Nephron progenitor cell (in vitro differentiated cells): Measurements from ENCODE around the gene PI3.
"Not testable (repeated sequence)": the region's sequence is repeated elsewhere in the genome, so short reads cannot be mapped to it uniquely, and the experiment has no call there.

Experiments used
- DNase-seq: peaks from one replicate; pipeline ENCODE4 v3.0.0; 2021
- H3K27ac Mint-ChIP-seq: 2 replicates; pipeline ENCODE4 v1.8.0; 2021; ENCODE audit warnings: mild to moderate bottlenecking, moderate library complexity, mixed read lengths
- H3K27me3 Mint-ChIP-seq: 2 replicates; pipeline ENCODE4 v1.8.0; 2021; ENCODE audit warnings: mild to moderate bottlenecking, low read depth, mixed read lengths; ENCODE audit not compliant: poor library complexity
- H3K36me3 Mint-ChIP-seq: 2 replicates; pipeline ENCODE4 v1.8.0; 2021; ENCODE audit warnings: low read depth, mixed read lengths
- H3K4me1 Mint-ChIP-seq: 2 replicates; pipeline ENCODE4 v1.8.0; 2021; ENCODE audit warnings: mixed read lengths
- H3K4me3 Mint-ChIP-seq: 2 replicates; pipeline ENCODE4 v1.8.0; 2021; ENCODE audit warnings: mild to moderate bottlenecking, moderate library complexity, mixed read lengths
- H3K9me3 Mint-ChIP-seq: 2 replicates; pipeline ENCODE4 v1.8.0; 2021; ENCODE audit warnings: mild to moderate bottlenecking, moderate library complexity, mixed read lengths
- CTCF ChIP-seq: fragments of 200-600 bp; sonication (generic); IDR thresholded peaks from 2 replicates; pipeline ENCODE4 v1.5.0; 2021; ENCODE audit warnings: antibody characterized with exemption

PI3 gene

GRCh38 chr20:45149062-45149461 lies 25.6 kb upstream of the PI3 start:
- H3K36me3 Mint-ChIP-seq = no peaks in the 10 kb centered on the region
- peaks cover 38% of the 10 kb centered on the region for H3K27me3 Mint-ChIP-seq

GRCh38 chr20:45152405-45152804 lies 22.3 kb upstream of the PI3 start:
- Mint-ChIP-seq H3K4me3 (no peak overlapping the region), H3K27me3 (peaks cover 28% of the 10 kb centered on the region), H3K4me1 (no peaks in the 10 kb centered on the region), H3K27ac (no peak overlapping the region), H3K36me3 (no peaks in the 10 kb centered on the region), H3K9me3 (peaks cover 22% of the 10 kb centered on the region)
- TF ChIP-seq CTCF = no peak
- no peak for DNase-seq

More at GRCh38 chr20:45149062-45149461, 25.6 kb upstream of the PI3 start:
- no peak for TF ChIP-seq CTCF
- H3K4me3 Mint-ChIP-seq = no peak overlapping the region
- no peak overlapping the region for H3K27ac Mint-ChIP-seq
- DNase-seq = no peak
- H3K4me1 Mint-ChIP-seq = no peaks in the 10 kb centered on the region
- H3K9me3 Mint-ChIP-seq = no peaks in the 10 kb centered on the region

GRCh38 chr20:45153147-45153546 lies 21.6 kb upstream of the PI3 start:
- DNase-seq = no peak
- no peak for TF ChIP-seq CTCF
- no peaks in the 10 kb centered on the region for H3K36me3 Mint-ChIP-seq
- H3K27me3 Mint-ChIP-seq = peaks cover 28% of the 10 kb centered on the region
- H3K4me1 Mint-ChIP-seq = no peaks in the 10 kb centered on the region
- H3K9me3 Mint-ChIP-seq = peaks cover 25% of the 10 kb centered on the region
- no peak overlapping the region for H3K27ac Mint-ChIP-seq
- no peak overlapping the region for H3K4me3 Mint-ChIP-seq

- no peak overlapping the region for H3K4me3 Mint-ChIP-seq
These were observed 20.9 kb upstream of the PI3 start for GRCh38 chr20:45153752-45154151.

GRCh38 chr20:45154183-45154582 lies 20.5 kb upstream of the PI3 start:
- Mint-ChIP-seq H3K9me3 (peaks cover 36% of the 10 kb centered on the region), H3K27ac (no peak overlapping the region), H3K27me3 (peaks cover 25% of the 10 kb centered on the region), H3K4me1 (no peaks in the 10 kb centered on the region), H3K36me3 (no peaks in the 10 kb centered on the region), H3K4me3 (no peak overlapping the region)
- no peak for TF ChIP-seq CTCF
- DNase-seq = no peak

More at GRCh38 chr20:45153752-45154151, 20.9 kb upstream of the PI3 start:
- no peak overlapping the region for H3K27ac Mint-ChIP-seq
- no peak for TF ChIP-seq CTCF
- no peaks in the 10 kb centered on the region for H3K36me3 Mint-ChIP-seq
- peaks cover 31% of the 10 kb centered on the region for H3K9me3 Mint-ChIP-seq
- H3K4me1 Mint-ChIP-seq = no peaks in the 10 kb centered on the region
- H3K27me3 Mint-ChIP-seq = peaks cover 25% of the 10 kb centered on the region
- no peak for DNase-seq

- H3K27ac Mint-ChIP-seq, H3K4me1 Mint-ChIP-seq, H3K36me3 Mint-ChIP-seq, DNase-seq, H3K4me3 Mint-ChIP-seq: not testable (repeated sequence)
- Mint-ChIP-seq H3K9me3 (peaks cover 40% of the 10 kb centered on the region), H3K27me3 (peaks cover 20% of the 10 kb centered on the region)
These were observed 19.9 kb upstream of the PI3 start for GRCh38 chr20:45154794-45155193.
